ENCODE measurements around the gene PTPRG.

DNA sequence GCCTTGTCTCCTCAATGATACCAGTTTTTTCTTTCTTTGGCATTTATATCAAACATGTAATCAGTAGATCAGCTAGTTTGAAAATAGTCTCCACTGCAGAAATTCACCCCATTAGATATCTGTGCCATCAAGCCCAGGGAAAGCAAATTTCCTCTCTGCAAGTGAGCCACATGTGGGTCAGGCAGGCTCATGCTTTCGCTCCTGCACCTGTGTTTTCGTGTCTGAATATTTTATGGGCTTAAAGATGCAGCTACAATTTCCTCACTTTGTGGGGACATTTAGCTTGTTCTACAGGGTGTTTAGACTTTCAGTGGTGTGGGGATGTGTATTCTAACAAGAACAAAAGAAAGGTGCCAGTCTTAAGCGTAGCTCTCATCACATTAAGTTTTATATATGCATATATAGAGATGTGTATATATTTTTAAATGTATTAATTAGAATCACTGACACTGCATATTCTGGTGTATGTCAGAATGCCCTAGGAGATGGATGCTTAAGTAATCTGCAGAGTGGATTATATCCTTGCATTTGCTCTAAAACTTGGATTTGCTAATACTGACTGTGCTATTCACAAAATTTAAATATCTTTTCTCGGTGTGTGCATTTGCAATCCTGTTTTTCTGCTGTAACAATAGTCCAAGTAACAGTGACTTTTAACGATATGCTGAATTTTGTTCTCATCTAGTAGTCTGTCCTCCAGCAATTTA lies 372.6 kb downstream of the PTPRG start:
- TF ChIP-seq, protein P1, sequence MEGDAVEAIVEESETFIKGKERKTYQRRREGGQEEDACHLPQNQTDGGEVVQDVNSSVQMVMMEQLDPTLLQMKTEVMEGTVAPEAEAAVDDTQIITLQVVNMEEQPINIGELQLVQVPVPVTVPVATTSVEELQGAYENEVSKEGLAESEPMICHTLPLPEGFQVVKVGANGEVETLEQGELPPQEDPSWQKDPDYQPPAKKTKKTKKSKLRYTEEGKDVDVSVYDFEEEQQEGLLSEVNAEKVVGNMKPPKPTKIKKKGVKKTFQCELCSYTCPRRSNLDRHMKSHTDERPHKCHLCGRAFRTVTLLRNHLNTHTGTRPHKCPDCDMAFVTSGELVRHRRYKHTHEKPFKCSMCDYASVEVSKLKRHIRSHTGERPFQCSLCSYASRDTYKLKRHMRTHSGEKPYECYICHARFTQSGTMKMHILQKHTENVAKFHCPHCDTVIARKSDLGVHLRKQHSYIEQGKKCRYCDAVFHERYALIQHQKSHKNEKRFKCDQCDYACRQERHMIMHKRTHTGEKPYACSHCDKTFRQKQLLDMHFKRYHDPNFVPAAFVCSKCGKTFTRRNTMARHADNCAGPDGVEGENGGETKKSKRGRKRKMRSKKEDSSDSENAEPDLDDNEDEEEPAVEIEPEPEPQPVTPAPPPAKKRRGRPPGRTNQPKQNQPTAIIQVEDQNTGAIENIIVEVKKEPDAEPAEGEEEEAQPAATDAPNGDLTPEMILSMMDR (IDR thresholded peaks at IDR 0.05; ENCODE audit: low read depth, low read length): no peak
- no peak for TF ChIP-seq EZH2phosphoT487 (IDR thresholded peaks at IDR 0.05; ENCODE audit: low read depth)

Data from OCI-LY3 (cell line).